HepG2 (cell line): ENCODE data around the gene PDP2. TPM values are rescaled to one million over a fixed set of nuclear protein-coding genes. Genes with fewer than 3 reads are reported as not detected.

Experiments used
- ATAC-seq: fragments of 200-7000 bp; cut with Tn5 transposase; 3 replicates; pipeline ENCODE4 v1.9.1; 2020; ENCODE audit warnings: mild to moderate bottlenecking, moderate library complexity
- BruUV-seq: library from RNA; stranded (reverse); fragments of 400-500 nt; replicated peaks from 2 replicates; lab custom pipeline; 2021; lab: Mats Ljungman, UMichigan
- CTCF ChIA-PET: fragments of 300-600 bp; formaldehyde crosslinking; extraction: SDS; loops from one replicate; lab custom pipeline; 2021; ENCODE audit warnings: low total read pairs, inconsistent platforms, low intra/inter-chr PET ratio; lab: Yijun Ruan, JAX
- POLR2A ChIA-PET: fragments of 350-600 bp; sonication (Branson Sonifier 250); formaldehyde crosslinking; loops from one replicate; lab custom pipeline; 2020; ENCODE audit warnings: antibody characterized with exemption, inconsistent platforms; lab: Yijun Ruan, JAX
- DNase-seq: peaks from one replicate; pipeline ENCODE4 v3.0.0-alpha.2; 2015; ENCODE audit warnings: low spot score
- FAIRE-seq: peaks from 3 replicates; lab custom pipeline; 2011; peaks lifted over from hg19 to GRCh38; lab: Jason Lieb, UNC
- H2AFZ ChIP-seq: one replicate; pipeline ENCODE4 v1.6.1; 2011; ENCODE audit warnings: low read length, inconsistent platforms
- H3K27ac ChIP-seq: fragments of 300-600 bp; 3 replicates; pipeline ENCODE4 v1.8.0; 2011; ENCODE audit warnings: mixed run types, mild to moderate bottlenecking, mixed read lengths, low read length, inconsistent platforms; ENCODE audit not compliant: insufficient read depth; ENCODE audit errors: extremely low read length
- H3K27me3 ChIP-seq, 2 experiments: fragments of 200-600 bp in 1 of 2; 2 replicates in 1 of 2; 3 replicates in 1 of 2; pipeline versions ENCODE4 v1.6.0 to v1.8.0; 2011; ENCODE audit warnings: low read length in 2 of 2, mild to moderate bottlenecking in 2 of 2, moderate library complexity in 2 of 2, inconsistent platforms in 1 of 2; ENCODE audit not compliant: insufficient read depth in 2 of 2, control insufficient read depth in 1 of 2
- H3K36me3 ChIP-seq, 2 experiments: fragments of 200-600 bp in 1 of 2; replicated peaks in 1 of 2; 2 replicates in 1 of 2; 3 replicates in 1 of 2; pipeline versions ENCODE4 v1.5.1 to v1.8.0; 2011; ENCODE audit warnings: low read length in 2 of 2, inconsistent platforms in 1 of 2; ENCODE audit not compliant: insufficient read depth in 2 of 2, control insufficient read depth in 1 of 2
- H3K4me1 ChIP-seq: 2 replicates; pipeline ENCODE4 v1.5.1; 2012; ENCODE audit warnings: low read length, inconsistent platforms; ENCODE audit not compliant: insufficient read depth
- H3K4me2 ChIP-seq: 2 replicates; pipeline ENCODE4 v1.6.0; 2011; ENCODE audit warnings: low read depth, low read length, inconsistent platforms
- H3K4me3 ChIP-seq, 3 experiments: fragments of 200-600 bp in 1 of 3; sonication (generic), shearing (Covaris generic) in 1 of 3; replicated peaks in 1 of 3; 2 replicates each; pipeline ENCODE4 v1.5.1; 2011 to 2016; ENCODE audit warnings: low read length in 3 of 3, inconsistent platforms in 2 of 3, low read depth in 2 of 3, mild to moderate bottlenecking in 2 of 3, control low read depth in 1 of 3, mixed read lengths in 1 of 3; ENCODE audit not compliant: insufficient read depth in 1 of 3
- H3K79me2 ChIP-seq: one replicate; pipeline ENCODE4 v1.6.1; 2011; ENCODE audit warnings: low read length, inconsistent platforms; ENCODE audit not compliant: insufficient read depth
- H3K9ac ChIP-seq: 2 replicates; pipeline ENCODE4 v1.6.0; 2011; ENCODE audit warnings: mild to moderate bottlenecking, low read depth, low read length, inconsistent platforms; ENCODE audit not compliant: insufficient read depth
- H3K9me3 ChIP-seq: 2 replicates; pipeline ENCODE4 v1.5.1; 2012; ENCODE audit warnings: mild to moderate bottlenecking, low read length
- H4K20me1 ChIP-seq: 2 replicates; pipeline ENCODE4 v1.6.0; 2011; ENCODE audit warnings: inconsistent platforms, mild to moderate bottlenecking, low read length, moderate library complexity; ENCODE audit not compliant: insufficient read depth
- DNMT1 ChIP-seq: sonication (generic); formaldehyde crosslinking; IDR thresholded peaks from 2 replicates; pipeline ENCODE4 v1.5.1; 2020; ENCODE audit warnings: mild to moderate bottlenecking, missing genetic modification reagents
- DR1 ChIP-seq: sonication (generic); formaldehyde crosslinking; IDR thresholded peaks from 2 replicates; pipeline ENCODE4 v1.8.0; 2021; ENCODE audit warnings: mild to moderate bottlenecking, missing genetic modification reagents, inconsistent platforms
- HNF4A ChIP-seq: sonication (generic); formaldehyde crosslinking; IDR thresholded peaks from 2 replicates; pipeline ENCODE4 v1.4.0; 2020; ENCODE audit warnings: missing genetic modification reagents
- HOXA3 ChIP-seq: sonication (generic); formaldehyde crosslinking; IDR thresholded peaks from 2 replicates; pipeline ENCODE4 v1.5.0; 2020; ENCODE audit warnings: missing genetic modification reagents
- KMT2B ChIP-seq: IDR thresholded peaks from 2 replicates; pipeline ENCODE4 v1.6.1; 2016; ENCODE audit warnings: missing genetic modification reagents, missing compliant biosample characterization
- MED1 ChIP-seq: sonication (generic); formaldehyde crosslinking; IDR thresholded peaks from 2 replicates; pipeline ENCODE4 v1.4.0; 2020; ENCODE audit warnings: missing genetic modification reagents
- MXD1 ChIP-seq: sonication (generic); formaldehyde crosslinking; IDR thresholded peaks from 2 replicates; pipeline ENCODE4 v1.4.0; 2020; ENCODE audit warnings: mild to moderate bottlenecking, missing genetic modification reagents
- NCOA5 ChIP-seq: sonication (generic); formaldehyde crosslinking; IDR thresholded peaks from 2 replicates; pipeline ENCODE4 v1.4.0; 2020; ENCODE audit warnings: missing genetic modification reagents
- NFKB2 ChIP-seq: sonication (generic); formaldehyde crosslinking; IDR thresholded peaks from 2 replicates; pipeline ENCODE4 v1.4.0; 2020; ENCODE audit warnings: missing genetic modification reagents, borderline replicate concordance
- PHF20 ChIP-seq: sonication (generic); formaldehyde crosslinking; IDR thresholded peaks from 2 replicates; pipeline ENCODE4 v1.5.0; 2020; ENCODE audit warnings: mild to moderate bottlenecking, missing genetic modification reagents
- PHF21A ChIP-seq: sonication (generic); formaldehyde crosslinking; IDR thresholded peaks from 2 replicates; pipeline ENCODE4 v1.5.0; 2020; ENCODE audit warnings: mild to moderate bottlenecking, missing genetic modification reagents
- PHF8 ChIP-seq: sonication (generic); formaldehyde crosslinking; IDR thresholded peaks from 2 replicates; pipeline ENCODE4 v1.5.0; 2020; ENCODE audit warnings: missing genetic modification reagents
- SPEN ChIP-seq: sonication (generic); formaldehyde crosslinking; IDR thresholded peaks from 2 replicates; pipeline ENCODE4 v1.5.1; 2020; ENCODE audit warnings: low read depth, mild to moderate bottlenecking, missing genetic modification reagents
- ZNF280D ChIP-seq: sonication (generic); formaldehyde crosslinking; IDR thresholded peaks from 2 replicates; pipeline ENCODE4 v1.5.1; 2020; ENCODE audit warnings: mild to moderate bottlenecking, missing genetic modification reagents
- ZNF33B ChIP-seq: sonication (generic); formaldehyde crosslinking; IDR thresholded peaks from 2 replicates; pipeline ENCODE4 v1.5.1; 2020; ENCODE audit warnings: mild to moderate bottlenecking, missing genetic modification reagents
- ZNF430 ChIP-seq: sonication (generic); formaldehyde crosslinking; IDR thresholded peaks from 2 replicates; pipeline ENCODE4 v1.9.0; 2021; ENCODE audit warnings: mild to moderate bottlenecking, missing genetic modification reagents
- ZNF746 ChIP-seq: sonication (generic); formaldehyde crosslinking; IDR thresholded peaks from 2 replicates; pipeline ENCODE4 v1.8.0; 2022; ENCODE audit warnings: mild to moderate bottlenecking, missing genetic modification reagents
- ZNF768 ChIP-seq: sonication (generic); formaldehyde crosslinking; IDR thresholded peaks from 2 replicates; pipeline ENCODE4 v1.4.0; 2020; ENCODE audit warnings: missing genetic modification reagents
- WGBS: methylation state at CpG from one replicate; pipeline ENCODE4 v1.1.6; 2017; ENCODE audit warnings: low lambda C conversion rate; 5-methylcytosine and 5-hydroxymethylcytosine counted together
- in situ Hi-C: cut with HindIII; loops from 2 replicates; pipeline ENCODE4 v1.10.0; 2017; ENCODE audit warnings: low pct_unique_long_range_greater_than_20kb; ENCODE audit not compliant: extremely low pct_ligation_motif_present
- intact Hi-C: fragments of 100-400 bp; cut with micrococcal nuclease; formaldehyde crosslinking; loops from one replicate; pipeline ENCODE4 v1.10.0; 2022; ENCODE audit not compliant: unreplicated experiment
- polyA plus RNA-seq, 8 experiments: library from polyadenylated mRNA; depleted of rRNA in 3 of 8; stranded (reverse) in 7 of 8; unstranded in 1 of 8; fragments of >200 nt; fragmentation: Illumina TruSeq in 4 of 8; extraction: Trizol in 4 of 8; gene quantifications; 2 replicates each; pipeline versions ENCODE4 v1.2.1 to v1.2.3, GENCODE V29; 2011 to 2016; ENCODE audit warnings: low read depth in 4 of 8, missing spikeins in 1 of 8, mixed read lengths in 1 of 8; ENCODE audit not compliant: insufficient read depth in 1 of 8
- total RNA-seq, 5 experiments: library from RNA; depleted of rRNA; stranded (reverse); fragments of >200 nt; fragmentation: Illumina TruSeq; extraction: Trizol; gene quantifications; 2 replicates each; pipeline ENCODE4 v1.2.3, GENCODE V29; 2016; ENCODE audit warnings: low read depth in 1 of 5
- TF ChIP-seq, protein P1 (sequence below): sonication (generic); formaldehyde crosslinking; IDR thresholded peaks from 2 replicates; pipeline ENCODE4 v1.9.0; 2022; ENCODE audit warnings: missing genetic modification reagents, mild to moderate bottlenecking, borderline replicate concordance

Gene PDP2
- total and polyA plus RNA-seq, 2 of the 13 experiments (the other 11 are each of a cell fraction or from before 2014, with no cell fraction given), result 12.8 to 15.8 TPM

GRCh38 chr16:66917741-66918140 lies 37.4 kb downstream of the PDP2 start:
- Histone ChIP-seq H3K27ac (no peak overlapping the region), H3K9ac (no peak overlapping the region), H3K4me3 (peak overlapping the region in 1 of 3 experiments; percentile 48; a peak in 1 of 6 replicates), H3K79me2 (no peaks in the 10 kb centered on the region), H3K9me3 (no peaks in the 10 kb centered on the region), H4K20me1 (no peaks in the 10 kb centered on the region), H3K4me2 (peak overlapping the region; percentile 64), H3K4me1 (peaks cover 34% of the 10 kb centered on the region), H2AFZ (no peak overlapping the region), H3K36me3 (no peaks in the 10 kb centered on the region), H3K27me3 (peaks cover 0 to 4% of the 10 kb centered on the region in 2 experiments; a peak in 2 of 5 replicates)
- BruUV-seq, result no TSS peak
- ATAC-seq (peak; percentile 40), FAIRE-seq (no peak), DNase-seq (no peak)
- ChIA-PET CTCF (no interaction called here), POLR2A (interaction anchor here (2.3 to 7.3 kb wide), 4 partner anchors 8 to 16 kb away, joined by 10 to 86 read pairs (median 13); partner anchors contain the start of gene CIAO2B)
- intact Hi-C loops (no loop called here), in situ Hi-C loops (no loop called here)
- 4% methylated on average over 9 of the region's 9 CpGs for WGBS
- no peak for TF ChIP-seq ZNF33B (CRISPR knock-in tag)
- peak; percentile 79 for TF ChIP-seq HNF4A (CRISPR knock-in tag)
- TF ChIP-seq ZNF280D (CRISPR knock-in tag), result no peak
- no peak for TF ChIP-seq ZNF746 (CRISPR knock-in tag)
- 0 out of 2 replicates have a peak, but pooled peaks have one; percentile 9 for TF ChIP-seq DNMT1 (CRISPR knock-in tag)
- TF ChIP-seq, protein P1, sequence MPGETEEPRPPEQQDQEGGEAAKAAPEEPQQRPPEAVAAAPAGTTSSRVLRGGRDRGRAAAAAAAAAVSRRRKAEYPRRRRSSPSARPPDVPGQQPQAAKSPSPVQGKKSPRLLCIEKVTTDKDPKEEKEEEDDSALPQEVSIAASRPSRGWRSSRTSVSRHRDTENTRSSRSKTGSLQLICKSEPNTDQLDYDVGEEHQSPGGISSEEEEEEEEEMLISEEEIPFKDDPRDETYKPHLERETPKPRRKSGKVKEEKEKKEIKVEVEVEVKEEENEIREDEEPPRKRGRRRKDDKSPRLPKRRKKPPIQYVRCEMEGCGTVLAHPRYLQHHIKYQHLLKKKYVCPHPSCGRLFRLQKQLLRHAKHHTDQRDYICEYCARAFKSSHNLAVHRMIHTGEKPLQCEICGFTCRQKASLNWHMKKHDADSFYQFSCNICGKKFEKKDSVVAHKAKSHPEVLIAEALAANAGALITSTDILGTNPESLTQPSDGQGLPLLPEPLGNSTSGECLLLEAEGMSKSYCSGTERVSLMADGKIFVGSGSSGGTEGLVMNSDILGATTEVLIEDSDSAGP (CRISPR knock-in tag), result peak; percentile 36; the same call in 1 of the 2 replicates
- peak; percentile 35; the same call in 1 of the 2 replicates for TF ChIP-seq SPEN (CRISPR knock-in tag)
- TF ChIP-seq MED1 (CRISPR knock-in tag), result 0 out of 2 replicates have a peak, but pooled peaks have one; percentile 34
- peak; percentile 30; the same call in 1 of the 2 replicates for TF ChIP-seq PHF8 (CRISPR knock-in tag)
- peak; percentile 41; the same call in 1 of the 2 replicates for TF ChIP-seq HOXA3
- TF ChIP-seq PHF20 (CRISPR knock-in tag), result no peak
- peak; percentile 23; the same call in 1 of the 2 replicates for TF ChIP-seq DR1
- TF ChIP-seq ZNF430 (CRISPR knock-in tag), result peak; percentile 51; the same call in 1 of the 2 replicates
- no peak for TF ChIP-seq KMT2B (CRISPR knock-in tag)
- no peak for TF ChIP-seq NCOA5
- TF ChIP-seq ZNF768 (CRISPR knock-in tag), result peak; percentile 15; the same call in 1 of the 2 replicates
- peak; percentile 48; the same call in 1 of the 2 replicates for TF ChIP-seq NFKB2 (CRISPR knock-in tag)
- TF ChIP-seq MXD1 (CRISPR knock-in tag), result peak; percentile 25; the same call in 1 of the 2 replicates
- 0 out of 2 replicates have a peak, but pooled peaks have one; percentile 19 for TF ChIP-seq PHF21A (CRISPR knock-in tag)
